ENCODE data around the gene NPM3.

The NPM3 gene

DNA sequence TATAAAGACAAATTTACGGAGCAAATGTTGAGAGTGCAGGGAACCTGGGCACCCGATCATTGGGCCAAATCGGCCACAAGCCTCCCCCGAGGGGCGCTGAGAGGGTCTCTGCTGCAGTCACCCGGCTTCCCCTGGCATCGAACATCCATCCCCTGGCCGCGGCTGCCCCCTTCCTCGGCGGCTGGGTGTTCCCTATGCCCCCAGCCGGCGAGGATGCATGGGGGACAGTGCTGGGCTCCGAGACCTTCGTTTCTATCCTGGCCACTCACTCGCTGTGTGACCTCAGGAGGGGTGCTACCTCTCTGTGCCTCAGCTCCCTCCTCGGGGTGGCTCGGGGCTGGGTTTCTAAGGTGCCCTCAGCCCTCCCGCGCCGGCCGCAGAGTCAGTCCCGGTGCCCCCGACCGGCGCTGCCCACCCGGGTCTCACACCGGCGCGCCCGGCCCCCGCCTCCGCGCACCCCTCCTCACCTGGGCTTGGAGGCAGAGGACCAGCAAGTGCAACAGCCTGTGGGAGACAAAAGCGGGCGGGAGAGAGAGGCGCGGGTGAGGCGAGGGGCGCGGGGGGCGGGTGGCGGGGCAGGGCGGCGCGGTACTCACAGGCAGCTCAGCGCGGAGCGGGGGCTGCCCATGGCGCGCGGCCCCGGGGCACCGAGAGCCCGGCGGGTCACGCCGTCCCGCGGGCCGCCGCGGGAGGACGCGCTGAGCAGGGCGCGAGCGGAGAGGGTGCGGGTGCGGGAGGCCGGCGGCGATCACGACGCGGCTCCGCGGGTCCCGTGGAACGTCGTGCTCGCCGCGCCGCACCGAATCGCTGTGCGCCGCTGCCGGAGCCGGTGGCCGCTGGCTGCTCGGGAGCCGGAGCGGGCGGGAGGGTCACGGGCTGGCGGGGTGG lies 7.7 kb downstream of the NPM3 start, which contains the start of gene FGF8:
TSS of gene FGF8 (minus strand) at position 842 of the 888 bp plus-strand sequence. CDS start at position 628, 214 bp downstream.
- H3K9ac ChIP-seq (ENCODE audit: low read length), result no peak within 1 kb of the TSS
- H3K27me3 ChIP-seq (ENCODE audit: low read length), result no peaks in the 10 kb centered on the region
- no peaks in the 10 kb centered on the region for H3F3A ChIP-seq (ENCODE audit: insufficient read depth)
- H3K4me2 ChIP-seq (ENCODE audit: low read depth, low read length, poor library complexity, severe bottlenecking), result no peak within 1 kb of the TSS
- H3K27ac ChIP-seq (ENCODE audit: low read depth, low read length), result no peak within 1 kb of the TSS
- no peaks in the 10 kb centered on the region for H3K9me3 ChIP-seq (ENCODE audit: insufficient read depth, low read length)
- no peaks in the 10 kb centered on the region for H3K36me3 ChIP-seq (ENCODE audit: low read length)
- H2AFZ ChIP-seq (ENCODE audit: low read depth, low read length, severe bottlenecking), result no peak within 1 kb of the TSS
- no peaks in the 10 kb centered on the region for H3K9me2 ChIP-seq (replicated peaks; ENCODE audit: insufficient read depth, low read length)
- no peaks in the 10 kb centered on the region; the same call in 1 of the 2 replicates for H4K20me1 ChIP-seq (ENCODE audit: low read depth, low read length)
- TF ChIP-seq EZH2phosphoT487 (conservative IDR thresholded peaks at IDR 0.05; ENCODE audit: low read length), result no peak
- TF ChIP-seq, protein P1, sequence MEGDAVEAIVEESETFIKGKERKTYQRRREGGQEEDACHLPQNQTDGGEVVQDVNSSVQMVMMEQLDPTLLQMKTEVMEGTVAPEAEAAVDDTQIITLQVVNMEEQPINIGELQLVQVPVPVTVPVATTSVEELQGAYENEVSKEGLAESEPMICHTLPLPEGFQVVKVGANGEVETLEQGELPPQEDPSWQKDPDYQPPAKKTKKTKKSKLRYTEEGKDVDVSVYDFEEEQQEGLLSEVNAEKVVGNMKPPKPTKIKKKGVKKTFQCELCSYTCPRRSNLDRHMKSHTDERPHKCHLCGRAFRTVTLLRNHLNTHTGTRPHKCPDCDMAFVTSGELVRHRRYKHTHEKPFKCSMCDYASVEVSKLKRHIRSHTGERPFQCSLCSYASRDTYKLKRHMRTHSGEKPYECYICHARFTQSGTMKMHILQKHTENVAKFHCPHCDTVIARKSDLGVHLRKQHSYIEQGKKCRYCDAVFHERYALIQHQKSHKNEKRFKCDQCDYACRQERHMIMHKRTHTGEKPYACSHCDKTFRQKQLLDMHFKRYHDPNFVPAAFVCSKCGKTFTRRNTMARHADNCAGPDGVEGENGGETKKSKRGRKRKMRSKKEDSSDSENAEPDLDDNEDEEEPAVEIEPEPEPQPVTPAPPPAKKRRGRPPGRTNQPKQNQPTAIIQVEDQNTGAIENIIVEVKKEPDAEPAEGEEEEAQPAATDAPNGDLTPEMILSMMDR (IDR thresholded peaks at IDR 0.05; ENCODE audit: insufficient read depth, low read length, poor library complexity, severe bottlenecking), result no peak
- H3K79me2 ChIP-seq (ENCODE audit: insufficient read depth, low read length), result no peaks in the 10 kb centered on the region
- no peak within 1 kb of the TSS for H3K4me3 ChIP-seq (ENCODE audit: insufficient read depth, low read length, poor library complexity, severe bottlenecking)

DNA sequence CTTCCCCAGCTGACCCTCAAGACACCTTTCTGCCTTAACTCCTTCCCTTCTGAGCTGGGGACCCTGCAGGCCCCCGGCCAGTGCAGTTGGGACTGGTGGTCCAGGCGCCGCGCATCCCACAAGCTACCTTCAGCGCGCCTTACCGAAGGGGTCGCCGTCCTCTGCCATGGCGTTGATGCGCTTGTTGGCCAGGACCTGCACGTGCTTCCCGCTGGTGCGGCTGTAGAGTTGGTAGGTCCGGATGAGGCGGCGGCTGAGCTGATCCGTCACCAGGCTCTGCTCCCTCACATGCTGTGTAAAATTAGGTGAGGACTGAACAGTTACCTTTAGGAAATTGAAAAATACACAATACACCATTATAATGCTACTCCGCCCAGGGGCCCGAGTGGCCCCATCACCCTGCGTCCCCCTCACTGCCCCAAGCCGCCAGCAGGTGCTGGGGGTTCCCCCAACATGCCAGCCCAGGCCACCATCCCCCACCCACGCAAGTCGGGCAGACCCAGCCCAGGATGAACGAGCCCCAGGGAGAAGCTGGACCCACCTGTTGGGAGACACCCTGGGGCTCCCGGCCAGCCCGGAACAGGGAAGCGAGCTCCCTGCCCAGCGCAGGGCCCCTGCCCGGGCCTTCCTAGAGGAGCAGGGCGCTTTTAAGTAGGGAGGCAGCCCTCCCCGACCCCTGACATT lies 8.5 kb downstream of the NPM3 start:
- Histone ChIP-seq H3K27ac (ENCODE audit: low read depth, low read length) (no peak overlapping the region), H4K20me1 (ENCODE audit: low read depth, low read length) (no peaks in the 10 kb centered on the region), H3K36me3 (ENCODE audit: low read length) (no peaks in the 10 kb centered on the region), H3F3A (ENCODE audit: insufficient read depth) (no peaks in the 10 kb centered on the region), H3K4me2 (ENCODE audit: low read depth, low read length, poor library complexity, severe bottlenecking) (no peak overlapping the region), H3K9ac (ENCODE audit: low read length) (no peak overlapping the region), H3K9me2 (replicated peaks; ENCODE audit: insufficient read depth, low read length) (no peaks in the 10 kb centered on the region), H3K79me2 (ENCODE audit: insufficient read depth, low read length) (no peaks in the 10 kb centered on the region), H3K27me3 (ENCODE audit: low read length) (no peaks in the 10 kb centered on the region), H3K4me3 (ENCODE audit: insufficient read depth, low read length, poor library complexity, severe bottlenecking) (no peak overlapping the region), H2AFZ (ENCODE audit: low read depth, low read length, severe bottlenecking) (no peak overlapping the region), H3K9me3 (ENCODE audit: insufficient read depth, low read length) (no peaks in the 10 kb centered on the region)
- TF ChIP-seq, protein P1 (IDR thresholded peaks at IDR 0.05; ENCODE audit: insufficient read depth, low read length, poor library complexity, severe bottlenecking), result no peak
- TF ChIP-seq EZH2phosphoT487 (conservative IDR thresholded peaks at IDR 0.05; ENCODE audit: low read length), result no peak

DNA sequence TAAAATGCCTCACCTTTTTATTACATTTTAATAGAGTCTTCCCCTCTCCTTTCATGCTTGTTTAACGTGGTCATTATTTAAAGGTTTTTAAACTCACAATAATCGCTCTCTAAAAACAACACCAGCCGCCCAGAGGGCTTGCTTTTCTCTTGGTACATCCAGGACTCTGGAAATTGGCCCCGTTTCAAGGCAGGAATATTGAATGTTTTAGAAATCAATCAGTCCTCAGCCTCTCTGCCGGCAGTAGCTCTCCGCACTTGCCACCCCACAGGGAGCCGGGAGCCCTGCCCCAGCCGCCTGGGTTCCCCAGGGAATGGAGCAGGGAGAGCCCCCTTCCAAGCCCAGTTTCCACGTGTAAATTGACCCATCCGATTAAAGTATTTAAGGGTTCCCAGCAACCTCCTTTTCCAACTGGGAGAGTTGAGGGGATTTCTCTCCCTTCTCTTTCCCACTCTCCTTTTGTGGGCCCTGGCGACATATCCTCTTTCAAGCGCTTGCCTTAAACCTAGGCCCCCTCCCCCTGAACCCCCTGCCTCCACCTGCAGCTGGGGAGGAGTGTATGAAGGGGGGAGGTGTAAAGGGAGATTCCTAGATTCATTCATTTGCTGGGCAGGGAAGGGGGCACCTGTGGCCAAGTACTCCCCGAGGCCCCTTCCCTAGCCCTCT lies 9.2 kb downstream of the NPM3 start:
- Histone ChIP-seq H3K27ac (ENCODE audit: low read depth, low read length) (no peak overlapping the region), H4K20me1 (ENCODE audit: low read depth, low read length) (no peaks in the 10 kb centered on the region), H3K4me3 (ENCODE audit: insufficient read depth, low read length, poor library complexity, severe bottlenecking) (no peak overlapping the region), H3K9ac (ENCODE audit: low read length) (no peak overlapping the region), H2AFZ (ENCODE audit: low read depth, low read length, severe bottlenecking) (no peak overlapping the region), H3K79me2 (ENCODE audit: insufficient read depth, low read length) (no peaks in the 10 kb centered on the region), H3K9me2 (replicated peaks; ENCODE audit: insufficient read depth, low read length) (no peaks in the 10 kb centered on the region), H3K4me2 (ENCODE audit: low read depth, low read length, poor library complexity, severe bottlenecking) (no peak overlapping the region), H3F3A (ENCODE audit: insufficient read depth) (no peaks in the 10 kb centered on the region), H3K27me3 (ENCODE audit: low read length) (no peaks in the 10 kb centered on the region), H3K9me3 (ENCODE audit: insufficient read depth, low read length) (no peaks in the 10 kb centered on the region), H3K36me3 (ENCODE audit: low read length) (no peaks in the 10 kb centered on the region)
- TF ChIP-seq, protein P1 (IDR thresholded peaks at IDR 0.05; ENCODE audit: insufficient read depth, low read length, poor library complexity, severe bottlenecking), result no peak
- no peak; the same call in 1 of the 2 replicates for TF ChIP-seq EZH2phosphoT487 (conservative IDR thresholded peaks at IDR 0.05; ENCODE audit: low read length)
